Effector memory CD4-positive, alpha-beta T cell (primary cell): ENCODE data around the gene VEGFA.

ENCODE experiments used
- DNase-seq, 3 donors: peaks; one replicate each; pipeline ENCODE4 v3.0.0-alpha.2; 2020
- H3K27ac ChIP-seq: 2 replicates; pipeline ENCODE4 v1.7.0; 2013; ENCODE audit warnings: mild to moderate bottlenecking, low read length, moderate library complexity; ENCODE audit not compliant: insufficient read depth, poor library complexity, severe bottlenecking
- H3K27me3 ChIP-seq: replicated peaks from 2 replicates; pipeline ENCODE4 v1.7.0; 2013; ENCODE audit warnings: mild to moderate bottlenecking, low read length; ENCODE audit not compliant: insufficient read depth, control insufficient read depth, poor library complexity, severe bottlenecking
- H3K36me3 ChIP-seq: 2 replicates; pipeline ENCODE4 v1.7.0; 2013; ENCODE audit warnings: mild to moderate bottlenecking, low read length, moderate library complexity; ENCODE audit not compliant: control insufficient read depth, insufficient read depth
- H3K4me1 ChIP-seq: 2 replicates; pipeline ENCODE4 v1.7.0; 2013; ENCODE audit warnings: low read length, mild to moderate bottlenecking; ENCODE audit not compliant: control insufficient read depth, insufficient read depth, poor library complexity, severe bottlenecking
- H3K4me3 ChIP-seq: 2 replicates; pipeline ENCODE4 v1.7.0; 2013; ENCODE audit warnings: low read length, low read depth, mild to moderate bottlenecking; ENCODE audit not compliant: insufficient read depth, poor library complexity, severe bottlenecking
- H3K9me3 ChIP-seq: 2 replicates; pipeline ENCODE4 v1.7.0; 2013; ENCODE audit warnings: mild to moderate bottlenecking, low read length, moderate library complexity; ENCODE audit not compliant: control insufficient read depth

The VEGFA gene

DNA sequence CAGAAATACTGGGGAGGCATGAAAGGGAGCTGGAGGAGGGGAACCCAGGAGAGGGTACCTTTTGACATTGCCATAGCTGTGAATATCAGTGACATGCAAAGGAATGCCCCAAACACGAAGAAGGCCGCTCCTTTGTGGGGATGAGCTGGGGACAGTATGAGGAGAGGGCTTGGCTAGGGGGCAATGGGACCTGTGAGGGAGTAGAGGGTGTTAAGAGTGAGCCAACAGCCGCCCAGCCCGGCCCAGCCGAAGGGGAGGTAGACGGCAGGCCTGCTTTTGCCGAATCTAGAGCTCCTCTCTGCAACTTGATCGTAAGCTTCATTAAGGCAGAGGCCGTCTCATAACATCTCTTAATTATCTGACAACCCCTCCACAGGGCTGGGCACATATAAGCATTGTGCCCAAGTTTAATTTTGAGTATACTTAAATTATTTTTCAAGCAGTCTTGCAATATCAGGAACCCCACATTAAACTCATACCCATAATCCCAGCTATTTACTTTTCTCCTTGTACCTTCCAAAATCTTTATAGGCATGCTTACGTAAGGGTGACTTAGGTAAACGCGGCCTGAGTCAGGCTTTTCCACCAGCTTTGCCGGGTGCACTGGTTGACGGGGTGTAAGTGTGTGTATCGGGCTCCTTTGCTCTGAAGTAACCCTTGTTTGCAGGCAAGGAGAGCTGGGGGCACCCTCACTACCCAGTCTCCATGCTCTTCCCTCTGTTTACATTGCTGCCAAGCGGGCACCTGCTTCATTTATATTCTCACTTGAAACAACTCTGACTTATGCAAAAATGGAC, 24.9 kb upstream of the VEGFA start:
- Histone ChIP-seq H3K4me3 (no peak overlapping the region), H3K27me3 (no peaks in the 10 kb centered on the region), H3K36me3 (no peaks in the 10 kb centered on the region), H3K9me3 (no peaks in the 10 kb centered on the region), H3K27ac (no peak overlapping the region), H3K4me1 (no peaks in the 10 kb centered on the region)
- DNase-seq = no peak

DNA sequence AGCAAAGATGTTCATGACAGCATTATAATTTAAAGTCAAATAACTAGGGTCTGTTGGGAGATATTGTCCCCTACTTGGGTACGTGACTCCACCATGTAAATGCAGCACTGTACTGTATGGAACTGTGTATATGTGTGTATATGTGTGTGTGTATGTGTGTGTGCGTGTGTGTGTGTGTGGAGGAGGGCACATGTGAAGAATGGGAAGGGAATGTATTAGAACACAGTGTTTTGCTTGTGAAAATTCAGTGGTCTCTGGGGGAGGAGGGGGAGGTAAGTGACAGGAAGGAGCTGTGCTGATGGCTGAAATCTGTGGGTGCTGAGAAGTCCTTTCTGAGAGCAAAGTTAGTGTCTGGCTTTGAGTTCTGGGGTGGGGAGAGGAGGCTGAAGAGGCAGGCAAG, 23.9 kb upstream of the VEGFA start:
- H3K27me3 ChIP-seq = no peaks in the 10 kb centered on the region
- no peak overlapping the region for H3K4me3 ChIP-seq
- H3K27ac ChIP-seq = no peak overlapping the region
- H3K36me3 ChIP-seq = no peaks in the 10 kb centered on the region
- H3K4me1 ChIP-seq = no peaks in the 10 kb centered on the region
- no peaks in the 10 kb centered on the region for H3K9me3 ChIP-seq
- no peak for DNase-seq

DNA sequence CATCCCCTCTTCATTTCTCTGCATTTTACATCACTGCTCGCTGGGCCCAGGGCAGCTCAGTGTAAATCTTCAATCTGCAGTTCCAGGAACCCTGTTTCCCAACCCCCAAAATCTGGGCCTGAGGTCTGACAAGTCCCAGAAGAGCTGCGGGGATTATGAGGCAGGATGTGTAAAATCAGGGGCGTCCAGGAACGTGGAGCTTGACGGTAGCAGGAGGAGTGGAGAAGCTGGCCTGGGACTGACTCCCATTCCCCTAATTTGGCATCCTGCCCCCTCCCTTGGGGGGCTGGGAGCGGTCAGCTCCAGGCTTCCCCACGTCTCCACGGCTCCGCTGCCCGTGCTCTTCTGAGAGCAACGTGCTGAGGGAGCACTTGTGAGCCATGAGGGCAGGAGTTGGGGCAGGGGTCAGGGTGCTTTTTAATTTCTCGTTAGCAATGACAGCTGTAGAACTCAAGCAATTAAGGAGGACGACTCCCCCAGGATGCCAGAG, 23.4 kb upstream of the VEGFA start:
- H3K27ac ChIP-seq = no peak overlapping the region
- DNase-seq = no peak
- H3K36me3 ChIP-seq = no peaks in the 10 kb centered on the region
- no peaks in the 10 kb centered on the region for H3K9me3 ChIP-seq
- H3K4me3 ChIP-seq = no peak overlapping the region
- no peaks in the 10 kb centered on the region for H3K4me1 ChIP-seq
- no peaks in the 10 kb centered on the region for H3K27me3 ChIP-seq

DNA sequence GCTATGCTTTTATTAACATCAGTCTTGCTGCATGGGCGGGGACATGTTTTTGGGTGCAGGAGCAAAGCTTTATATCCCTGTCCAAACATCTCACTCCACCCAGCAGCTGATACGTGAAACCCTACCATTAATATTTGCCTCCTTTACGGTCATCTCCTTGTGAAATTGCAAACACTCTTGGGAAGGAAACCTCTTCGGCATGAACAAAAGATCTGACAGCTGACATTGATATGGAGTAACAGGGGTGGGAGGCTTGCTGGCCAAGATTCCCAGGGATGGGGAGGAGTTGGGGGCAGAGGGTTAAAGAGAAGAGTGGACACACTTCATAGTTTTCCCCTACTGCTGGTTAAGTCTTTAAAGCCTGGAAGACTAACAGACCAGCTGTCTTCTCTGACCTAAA, 22.2 kb upstream of the VEGFA start:
- H3K36me3 ChIP-seq = no peaks in the 10 kb centered on the region
- no peak overlapping the region for H3K4me3 ChIP-seq
- H3K27ac ChIP-seq = no peak overlapping the region
- DNase-seq = no peak
- no peaks in the 10 kb centered on the region for H3K4me1 ChIP-seq
- H3K9me3 ChIP-seq = no peaks in the 10 kb centered on the region
- H3K27me3 ChIP-seq = no peaks in the 10 kb centered on the region

DNA sequence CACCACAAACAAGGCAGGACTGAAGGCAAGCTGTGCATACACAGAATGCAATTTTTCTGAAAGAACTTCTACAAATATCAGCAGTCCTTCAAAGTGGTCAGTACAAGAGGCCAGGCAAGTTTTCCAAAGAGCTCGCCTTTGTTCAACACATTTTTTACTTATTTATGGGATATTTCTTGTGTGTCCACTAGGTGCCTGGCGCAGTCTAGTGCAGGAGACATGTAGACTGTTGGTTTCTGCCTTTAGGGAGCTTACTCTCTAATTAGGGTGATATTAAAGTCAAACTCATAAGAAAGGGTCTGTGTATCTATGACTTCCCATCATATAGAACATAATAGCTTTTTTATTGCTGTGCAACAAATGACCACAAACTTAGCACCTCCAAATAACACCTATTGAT, 21.2 kb upstream of the VEGFA start:
- Histone ChIP-seq H3K4me3 (no peak overlapping the region), H3K27me3 (no peaks in the 10 kb centered on the region), H3K27ac (no peak overlapping the region), H3K9me3 (no peaks in the 10 kb centered on the region), H3K36me3 (no peaks in the 10 kb centered on the region), H3K4me1 (no peaks in the 10 kb centered on the region)
- no peak for DNase-seq

DNA sequence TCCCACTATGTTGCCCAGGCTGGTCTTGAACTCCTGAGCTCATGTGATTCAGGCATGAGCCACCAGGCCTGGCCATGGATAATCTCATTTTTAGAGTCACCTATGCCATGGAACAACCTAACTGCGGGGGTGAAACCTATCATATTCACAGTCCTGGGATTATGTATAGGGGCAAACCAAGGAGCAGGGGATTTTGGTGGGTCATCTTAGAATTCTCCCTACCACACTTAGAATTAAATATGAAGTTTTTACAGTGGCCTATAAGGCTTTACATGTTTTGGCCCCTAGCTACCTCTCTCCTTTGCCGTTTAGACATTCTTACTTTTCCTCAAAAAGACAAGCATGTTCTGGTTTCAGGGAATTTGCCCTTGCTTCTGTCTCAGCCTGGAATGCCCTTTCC, 20.6 kb upstream of the VEGFA start:
- H3K4me3 ChIP-seq = no peak overlapping the region
- no peak overlapping the region for H3K27ac ChIP-seq
- DNase-seq = no peak
- no peaks in the 10 kb centered on the region for H3K9me3 ChIP-seq
- no peaks in the 10 kb centered on the region for H3K4me1 ChIP-seq
- H3K27me3 ChIP-seq = no peaks in the 10 kb centered on the region
- no peaks in the 10 kb centered on the region for H3K36me3 ChIP-seq

DNA sequence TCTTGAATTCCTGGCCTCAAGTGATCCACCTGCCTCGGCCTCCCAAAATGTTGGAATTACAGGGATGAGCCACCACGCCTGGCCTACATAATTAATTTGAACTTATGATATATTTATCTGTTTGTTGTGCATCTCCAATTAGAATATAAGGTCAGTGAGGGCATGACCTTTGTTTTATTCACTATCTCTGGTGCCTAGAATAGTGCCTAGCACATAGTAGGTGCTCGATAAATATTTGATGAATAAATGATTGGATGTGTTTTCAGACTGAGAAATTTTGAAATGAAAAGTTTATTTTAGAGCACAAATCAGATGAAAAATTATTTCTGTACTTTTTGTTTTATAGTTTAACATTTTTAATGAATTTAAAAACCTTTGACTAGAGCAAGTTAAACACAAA, 19.4 kb upstream of the VEGFA start:
- H3K27me3 ChIP-seq = no peaks in the 10 kb centered on the region
- DNase-seq = no peak
- no peak overlapping the region for H3K27ac ChIP-seq
- no peaks in the 10 kb centered on the region for H3K9me3 ChIP-seq
- H3K4me1 ChIP-seq = no peaks in the 10 kb centered on the region
- H3K36me3 ChIP-seq = no peaks in the 10 kb centered on the region
- no peak overlapping the region for H3K4me3 ChIP-seq

DNA sequence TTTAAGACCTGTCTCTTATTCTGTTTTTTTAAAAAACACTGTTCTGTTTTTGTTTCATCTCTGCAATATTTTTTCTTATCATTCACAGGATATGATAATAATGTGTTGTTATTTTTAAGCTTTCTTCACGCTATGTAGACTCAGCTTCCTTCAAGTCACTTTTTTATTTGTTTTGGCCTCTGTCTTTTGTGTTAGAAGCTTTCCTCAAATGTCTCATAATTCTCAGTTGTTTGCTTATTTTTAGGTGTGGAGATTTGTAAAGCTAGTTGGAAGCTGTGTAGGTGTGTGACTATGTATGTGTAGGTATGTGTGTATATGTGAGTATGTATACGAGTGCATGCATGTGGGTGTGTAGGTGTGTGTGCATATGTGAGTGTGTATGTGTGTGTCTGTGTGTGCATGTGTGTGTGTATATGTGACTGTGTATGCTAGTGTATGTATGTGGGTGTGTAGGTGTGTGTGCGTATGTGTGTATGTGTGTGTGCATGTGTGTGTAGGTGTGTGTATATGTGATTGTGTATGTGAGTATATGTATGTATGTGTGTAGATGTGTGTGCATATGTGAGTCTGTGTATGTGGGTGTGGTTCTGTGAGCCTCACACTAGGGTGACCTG, 16.3 kb upstream of the VEGFA start:
- Histone ChIP-seq H3K4me1 (no peaks in the 10 kb centered on the region), H3K27ac (no peak overlapping the region), H3K9me3 (no peaks in the 10 kb centered on the region), H3K36me3 (no peaks in the 10 kb centered on the region), H3K27me3 (no peaks in the 10 kb centered on the region), H3K4me3 (no peak overlapping the region)
- DNase-seq = no peak

DNA sequence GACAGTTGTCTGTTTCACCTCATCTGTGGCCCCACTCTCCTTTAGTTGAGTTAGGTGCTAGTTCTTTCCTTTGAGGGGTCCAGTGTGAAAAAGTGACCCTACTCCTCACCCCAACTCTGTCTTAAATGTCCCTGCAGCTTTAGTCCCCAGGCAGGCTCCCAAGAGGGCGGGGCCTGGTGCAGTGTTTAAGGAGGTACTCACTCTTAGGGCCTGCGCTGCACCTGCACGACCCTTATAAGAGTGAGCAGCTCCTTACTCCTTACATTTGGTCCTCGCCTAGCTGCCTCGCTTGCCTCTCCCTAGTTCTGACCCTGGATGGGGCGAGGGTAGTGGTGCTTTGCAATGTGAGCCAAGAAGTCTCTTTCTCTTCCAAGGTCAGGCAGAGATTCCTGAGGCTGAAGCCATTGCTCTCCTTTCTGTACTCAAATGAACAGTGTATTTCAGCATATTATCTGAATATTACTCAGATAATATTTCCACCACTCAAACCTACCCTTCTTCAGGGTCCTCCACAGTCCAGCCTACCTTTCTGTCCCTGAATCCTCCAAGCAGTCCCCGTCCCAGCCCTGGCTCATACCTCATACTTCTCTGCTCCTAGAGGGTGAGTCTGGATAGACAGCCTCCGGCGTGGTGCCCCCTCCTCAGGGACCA, 11.9 kb upstream of the VEGFA start:
- Histone ChIP-seq H3K4me1 (no peaks in the 10 kb centered on the region), H3K27me3 (no peaks in the 10 kb centered on the region), H3K4me3 (no peak overlapping the region), H3K27ac (no peak overlapping the region), H3K36me3 (no peaks in the 10 kb centered on the region), H3K9me3 (no peaks in the 10 kb centered on the region)
- DNase-seq = no peak

DNA sequence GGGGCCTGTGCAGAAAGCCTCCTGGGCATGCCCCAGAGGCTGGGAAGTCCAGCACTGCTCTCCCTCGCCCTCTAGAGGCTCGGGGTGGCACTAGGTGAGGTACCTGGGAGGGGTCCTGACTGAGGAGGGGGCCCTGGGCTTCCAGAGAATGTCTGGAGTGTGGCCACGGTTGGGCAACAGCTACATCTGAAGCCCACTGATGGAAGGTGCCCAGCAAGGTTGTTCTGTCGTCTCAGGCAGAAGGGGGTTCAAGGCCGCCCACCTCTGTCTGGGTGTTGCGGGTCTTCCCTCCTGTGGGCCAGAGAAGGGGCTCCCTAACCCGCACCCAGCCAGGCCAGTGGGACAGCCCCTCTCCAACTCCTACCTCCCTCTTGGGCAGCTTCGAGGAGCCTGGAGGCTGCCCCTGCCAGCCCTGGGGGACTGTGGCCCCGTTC, 11.4 kb upstream of the VEGFA start:
- no peaks in the 10 kb centered on the region for H3K9me3 ChIP-seq

More for the DNA sequence above, 11.4 kb upstream of the VEGFA start:
- Histone ChIP-seq H3K36me3 (no peaks in the 10 kb centered on the region), H3K4me3 (no peak overlapping the region), H3K27ac (no peak overlapping the region), H3K27me3 (no peaks in the 10 kb centered on the region), H3K4me1 (no peaks in the 10 kb centered on the region)
- no peak for DNase-seq
